Astrocyte of the cerebellum (primary cell): ENCODE results near the gene EMP2.

Experiments used
- DNase-seq: peaks from one replicate; pipeline ENCODE4 v3.0.0-alpha.2; 2011; ENCODE audit warnings: low read depth
- H3K4me3 ChIP-seq: 2 replicates; pipeline ENCODE4 v1.5.1; 2011; ENCODE audit warnings: mild to moderate bottlenecking, low read depth, low read length, moderate library complexity
- in situ Hi-C: cut with HindIII; loops from 2 replicates; pipeline ENCODE4 v1.10.0; 2017; ENCODE audit warnings: low sequenced_read_pairs
- TF ChIP-seq, protein P1 (sequence below): IDR thresholded peaks from 2 replicates; pipeline ENCODE4 v1.5.1; 2012; ENCODE audit warnings: low read length, low read depth, moderate library complexity, mild to moderate bottlenecking; ENCODE audit errors: missing control alignments

EMP2 gene

DNA sequence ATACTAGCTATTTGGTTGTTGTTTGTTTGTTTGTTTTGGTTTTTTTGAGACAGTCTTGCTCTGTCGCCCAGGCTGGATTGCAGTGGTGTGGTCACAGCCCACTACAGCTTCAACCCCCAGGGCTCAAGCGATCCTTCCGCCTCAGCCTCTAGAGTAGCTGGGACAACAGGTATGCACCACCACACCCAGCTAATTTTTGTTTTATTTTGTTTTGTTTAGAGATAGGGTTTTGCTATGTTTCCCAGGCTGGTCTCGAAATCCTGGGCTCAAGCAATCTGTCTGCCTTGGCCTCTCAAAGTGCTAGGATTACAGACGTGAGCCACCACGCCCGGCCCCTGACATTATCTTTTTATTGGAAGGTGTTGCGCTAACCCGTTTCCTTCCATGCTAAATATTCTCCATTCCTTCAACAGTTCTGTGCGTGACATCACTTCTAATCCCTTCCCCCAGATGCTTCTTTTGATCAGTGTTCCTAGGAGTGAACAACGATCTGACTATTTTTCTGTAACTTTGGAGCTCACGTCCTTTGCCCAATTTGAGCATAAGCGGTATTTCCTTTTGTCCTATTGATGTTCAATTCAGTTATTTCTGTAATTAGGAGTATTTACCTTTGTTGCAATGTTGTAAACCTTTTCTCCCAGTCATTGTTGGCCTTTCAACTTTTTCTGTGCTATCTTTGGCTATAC lies 30.2 kb upstream of the EMP2 start:
- TF ChIP-seq, protein P1, sequence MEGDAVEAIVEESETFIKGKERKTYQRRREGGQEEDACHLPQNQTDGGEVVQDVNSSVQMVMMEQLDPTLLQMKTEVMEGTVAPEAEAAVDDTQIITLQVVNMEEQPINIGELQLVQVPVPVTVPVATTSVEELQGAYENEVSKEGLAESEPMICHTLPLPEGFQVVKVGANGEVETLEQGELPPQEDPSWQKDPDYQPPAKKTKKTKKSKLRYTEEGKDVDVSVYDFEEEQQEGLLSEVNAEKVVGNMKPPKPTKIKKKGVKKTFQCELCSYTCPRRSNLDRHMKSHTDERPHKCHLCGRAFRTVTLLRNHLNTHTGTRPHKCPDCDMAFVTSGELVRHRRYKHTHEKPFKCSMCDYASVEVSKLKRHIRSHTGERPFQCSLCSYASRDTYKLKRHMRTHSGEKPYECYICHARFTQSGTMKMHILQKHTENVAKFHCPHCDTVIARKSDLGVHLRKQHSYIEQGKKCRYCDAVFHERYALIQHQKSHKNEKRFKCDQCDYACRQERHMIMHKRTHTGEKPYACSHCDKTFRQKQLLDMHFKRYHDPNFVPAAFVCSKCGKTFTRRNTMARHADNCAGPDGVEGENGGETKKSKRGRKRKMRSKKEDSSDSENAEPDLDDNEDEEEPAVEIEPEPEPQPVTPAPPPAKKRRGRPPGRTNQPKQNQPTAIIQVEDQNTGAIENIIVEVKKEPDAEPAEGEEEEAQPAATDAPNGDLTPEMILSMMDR: no peak
- in situ Hi-C loops: no loop called here

DNA sequence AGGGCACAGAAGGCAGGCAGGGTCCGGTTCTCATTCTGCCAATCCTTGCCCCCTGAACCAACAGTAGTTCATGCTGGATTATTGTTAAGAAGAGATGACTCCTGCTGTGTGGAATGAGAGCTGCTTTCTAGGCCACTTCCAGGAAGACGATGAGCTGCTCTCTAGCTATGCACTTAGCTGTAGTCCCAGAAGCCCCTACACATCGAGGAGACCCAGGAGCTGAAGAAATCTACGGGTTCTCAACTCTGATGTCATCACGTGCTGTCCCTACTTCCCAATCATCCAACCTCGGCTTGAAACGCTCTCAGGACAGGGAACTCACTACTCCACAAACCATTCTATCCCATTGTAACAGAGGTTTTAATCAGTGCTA lies 29.0 kb upstream of the EMP2 start:
- DNase-seq: no peak
- TF ChIP-seq, protein P1: no peak
- in situ Hi-C loops: loop anchor here (5.0 kb wide), 1 partner anchor 53 kb away; no protein-coding TSS in a partner anchor
- H3K4me3 ChIP-seq: no peak overlapping the region

More for the DNA sequence above, 30.2 kb upstream of the EMP2 start:
- no peak overlapping the region for H3K4me3 ChIP-seq
- DNase-seq: no peak

DNA sequence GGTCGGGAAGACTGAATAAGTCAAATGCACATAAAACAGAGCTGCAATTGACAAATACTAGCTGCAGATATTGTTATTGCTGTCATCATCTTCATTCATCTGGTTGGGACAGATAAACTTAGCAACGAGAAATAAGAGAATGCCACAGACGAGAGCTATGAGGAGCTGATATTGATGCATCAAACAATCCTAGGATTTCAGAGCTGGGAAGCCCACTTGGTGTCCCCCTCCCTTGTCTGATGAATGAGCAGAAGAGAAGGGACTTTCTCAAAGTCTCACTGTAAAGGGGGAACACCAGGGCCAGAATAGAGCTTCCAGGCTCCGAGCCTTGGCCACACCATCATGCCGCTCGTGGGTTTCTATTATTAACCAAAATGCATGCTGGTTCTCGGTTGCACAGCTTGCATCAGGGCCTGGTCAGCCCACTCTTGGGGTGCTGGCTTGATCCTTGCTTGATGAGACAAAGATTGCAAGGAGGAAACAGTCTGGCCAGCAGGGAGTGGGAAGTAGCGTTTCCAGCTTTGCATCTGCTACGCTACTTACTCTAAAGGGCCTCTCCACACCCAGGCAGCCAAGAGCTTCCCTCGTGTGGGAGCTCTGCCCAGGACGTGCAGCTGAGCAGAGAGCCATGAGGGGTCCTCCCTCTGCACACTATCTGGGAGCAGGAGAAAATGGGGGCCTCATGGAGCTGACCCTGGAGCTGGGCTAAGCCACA lies 28.4 kb upstream of the EMP2 start:
- in situ Hi-C loops: loop anchor here (5.0 kb wide), 1 partner anchor 53 kb away; no protein-coding TSS in a partner anchor
- H3K4me3 ChIP-seq: no peak overlapping the region
- TF ChIP-seq, protein P1: no peak
- DNase-seq: no peak

DNA sequence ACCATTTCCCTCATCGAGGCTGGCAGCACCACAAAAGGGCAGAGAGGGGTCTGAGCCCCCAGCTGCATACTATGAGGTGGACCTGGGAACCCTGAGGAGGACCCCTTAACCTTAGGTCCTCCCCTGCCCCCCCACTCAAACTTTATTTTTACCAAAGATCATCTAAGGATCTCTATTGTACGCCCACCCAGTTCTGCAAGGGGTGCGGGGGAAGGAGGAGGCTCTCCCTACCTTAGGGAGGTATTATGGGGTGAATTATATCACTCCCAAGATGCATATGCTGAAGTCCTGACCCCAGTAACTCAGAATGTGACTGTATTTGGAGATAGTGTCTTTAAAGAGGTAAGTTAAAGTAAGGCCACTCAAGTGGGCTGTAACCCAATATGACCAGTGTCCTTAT lies 26.8 kb upstream of the EMP2 start:
- in situ Hi-C loops: loop anchor here (5.0 kb wide), 1 partner anchor 55 kb away; no protein-coding TSS in a partner anchor
- TF ChIP-seq, protein P1: no peak
- no peak for DNase-seq
- no peak overlapping the region for H3K4me3 ChIP-seq

DNA sequence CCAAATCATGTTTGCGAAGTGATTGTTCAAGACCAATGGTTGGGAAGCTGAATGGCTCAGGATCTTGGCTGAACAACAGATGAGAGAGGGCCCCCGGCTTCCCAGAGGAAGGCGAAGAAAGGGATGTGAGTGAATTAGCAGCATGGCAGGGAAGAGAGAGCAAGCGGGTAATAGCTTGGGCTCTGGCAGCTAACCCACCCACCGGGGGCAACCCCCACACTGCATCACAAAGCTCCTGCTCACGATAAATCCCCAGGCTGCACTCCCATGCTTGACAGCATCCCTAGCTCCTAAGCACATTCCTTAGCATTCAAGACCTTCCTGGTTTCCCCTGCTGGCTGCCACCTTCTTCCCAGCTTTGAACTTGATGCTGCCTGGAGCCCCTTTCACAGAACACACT lies 26.2 kb upstream of the EMP2 start:
- H3K4me3 ChIP-seq: no peak overlapping the region
- DNase-seq: no peak
- in situ Hi-C loops: loop anchor here (5.0 kb wide), 1 partner anchor 56 kb away; no protein-coding TSS in a partner anchor
- TF ChIP-seq, protein P1: no peak

DNA sequence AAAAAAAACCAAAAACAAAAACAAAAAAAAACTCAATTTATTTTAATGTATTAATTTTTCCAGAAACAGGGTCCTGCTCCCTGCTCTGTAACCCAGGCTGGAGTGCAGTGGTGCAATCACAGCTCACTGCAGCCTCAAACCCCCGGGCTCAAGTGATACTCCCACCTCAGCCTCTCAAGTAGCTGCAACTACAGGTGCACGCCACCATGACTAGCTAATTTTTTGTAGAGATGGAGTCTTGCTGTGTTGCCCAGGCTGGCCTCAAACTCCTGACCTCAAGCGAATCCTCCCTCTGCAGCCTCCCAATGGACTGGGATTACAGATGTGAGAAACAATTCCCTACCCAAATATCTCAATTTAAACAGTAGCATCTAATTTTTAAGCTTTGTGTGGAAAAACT lies 25.2 kb upstream of the EMP2 start:
- no peak for DNase-seq
- TF ChIP-seq, protein P1: no peak
- H3K4me3 ChIP-seq: no peak overlapping the region
- in situ Hi-C loops: loop anchor here (5.0 kb wide), 1 partner anchor 57 kb away; no protein-coding TSS in a partner anchor
